K562 (cell line): Measurements from ENCODE around the gene NTN3. TPM values are rescaled to one million over a fixed set of nuclear protein-coding genes. Genes with fewer than 3 reads are reported as not detected.

Experiments used
- ATAC-seq: fragments of 200-7000 bp; cut with Tn5 transposase; 3 replicates; pipeline ENCODE4 v1.9.1; 2020; ENCODE audit warnings: moderate library complexity
- BruUV-seq: library from RNA; stranded (reverse); fragments of 400-500 nt; replicated peaks from 2 replicates; lab custom pipeline; 2021; lab: Mats Ljungman, UMichigan
- CTCF ChIA-PET: fragments of 300-600 bp; formaldehyde crosslinking; extraction: SDS; loops from one replicate; lab custom pipeline; 2021; ENCODE audit warnings: low intra/inter-chr PET ratio; lab: Yijun Ruan, JAX
- POLR2A ChIA-PET: fragments of 300-600, 350-650 bp; sonication (Branson Sonifier 250); formaldehyde crosslinking; extraction: SDS; loops from one replicate; lab custom pipeline; 2021; ENCODE audit warnings: antibody characterized with exemption, inconsistent platforms; lab: Yijun Ruan, JAX
- DNase-seq, 4 experiments: peaks; one replicate each; pipeline versions ENCODE4 v3.0.0 to v3.0.0-alpha.2; 2011 to 2018; ENCODE audit warnings: low spot score in 3 of 4, mixed read lengths in 3 of 4; ENCODE audit errors: extremely low read depth in 1 of 4
- FAIRE-seq: peaks from 2 replicates; lab custom pipeline; 2011; peaks lifted over from hg19 to GRCh38; lab: Jason Lieb, UNC
- H2AFZ ChIP-seq: 2 replicates; pipeline ENCODE4 v1.6.0; 2011; ENCODE audit warnings: low read depth, low read length, control low read depth, inconsistent platforms
- H3K27ac ChIP-seq: fragments of 200-600 bp; 3 replicates; pipeline ENCODE4 v1.8.0; 2011; ENCODE audit warnings: low read depth, mild to moderate bottlenecking, control low read depth, inconsistent platforms, low read length, moderate library complexity, mixed read lengths; ENCODE audit errors: extremely low read depth
- H3K27me3 ChIP-seq, 2 experiments: fragments of 300-600 bp in 1 of 2; 2 replicates in 1 of 2; 3 replicates in 1 of 2; pipeline versions ENCODE4 v1.6.0 to v1.8.0; 2011; ENCODE audit warnings: inconsistent platforms in 2 of 2, low read length in 2 of 2, mild to moderate bottlenecking in 1 of 2, mixed read lengths in 1 of 2, moderate library complexity in 1 of 2; ENCODE audit not compliant: control insufficient read depth in 2 of 2, insufficient read depth in 2 of 2
- H3K36me3 ChIP-seq: fragments of 300-600 bp; 3 replicates; pipeline ENCODE4 v1.8.0; 2011; ENCODE audit warnings: mild to moderate bottlenecking, low read length, inconsistent platforms; ENCODE audit not compliant: control insufficient read depth, insufficient read depth
- H3K4me1 ChIP-seq, 2 experiments: fragments of 200-600 bp in 1 of 2; replicated peaks in 1 of 2; 2 replicates in 1 of 2; 3 replicates in 1 of 2; pipeline versions ENCODE4 v1.5.1 to v1.8.0; 2011; ENCODE audit warnings: inconsistent platforms in 2 of 2, low read length in 2 of 2, mild to moderate bottlenecking in 1 of 2, mixed read lengths in 1 of 2, moderate library complexity in 1 of 2; ENCODE audit not compliant: control insufficient read depth in 2 of 2, insufficient read depth in 2 of 2
- H3K4me2 ChIP-seq: 2 replicates; pipeline ENCODE4 v1.6.1; 2011; ENCODE audit warnings: low read length, control low read depth, inconsistent platforms, mixed read lengths; ENCODE audit not compliant: insufficient read depth
- H3K4me3 ChIP-seq: fragments of 200-600 bp; sonication (generic), shearing (Covaris generic); 2 replicates; pipeline ENCODE4 v1.5.1; 2016; ENCODE audit warnings: control low read depth, inconsistent platforms
- H3K79me2 ChIP-seq: fragments of 200-600 bp; 3 replicates; pipeline ENCODE4 v1.8.0; 2011; ENCODE audit warnings: low read length, inconsistent platforms; ENCODE audit not compliant: control insufficient read depth, insufficient read depth
- H3K9ac ChIP-seq, 2 experiments: 2 replicates each; pipeline versions ENCODE4 v1.6.0 to v1.6.1; 2011; ENCODE audit warnings: low read depth in 2 of 2, low read length in 2 of 2, control low read depth in 1 of 2, inconsistent platforms in 1 of 2, mild to moderate bottlenecking in 1 of 2, mixed read lengths in 1 of 2; ENCODE audit not compliant: insufficient read depth in 1 of 2
- H3K9me1 ChIP-seq: one replicate; pipeline ENCODE4 v1.6.0; 2011; ENCODE audit warnings: inconsistent platforms, mild to moderate bottlenecking, low read length, moderate library complexity; ENCODE audit not compliant: control insufficient read depth, insufficient read depth
- H3K9me3 ChIP-seq: replicated peaks from 2 replicates; pipeline ENCODE4 v1.5.1; 2011; ENCODE audit warnings: low read depth, low read length, inconsistent platforms; ENCODE audit not compliant: control insufficient read depth, insufficient read depth
- H4K20me1 ChIP-seq: replicated peaks from 2 replicates; pipeline ENCODE4 v1.6.1; 2011; ENCODE audit warnings: low read length, inconsistent platforms, mixed read lengths; ENCODE audit not compliant: control insufficient read depth, insufficient read depth
- CBX8 ChIP-seq: fragments of 200-600 bp; sonication (generic); IDR thresholded peaks from 2 replicates; pipeline ENCODE4 v1.6.1; 2012; ENCODE audit warnings: borderline replicate concordance, mixed run types, low read depth, mild to moderate bottlenecking, moderate library complexity, mixed read lengths, low read length, control low read depth, inconsistent platforms; ENCODE audit not compliant: poor library complexity, severe bottlenecking; ENCODE audit errors: extremely low read depth
- FOXK2 ChIP-seq, 2 experiments: fragments of 450-650 bp; IDR thresholded peaks in 1 of 2; conservative IDR thresholded peaks in 1 of 2; 2 replicates each; pipeline ENCODE4 v1.6.1; 2016; ENCODE audit warnings: low read depth in 2 of 2, mild to moderate bottlenecking in 1 of 2
- HMG20A ChIP-seq: fragments of 450-650 bp; formaldehyde crosslinking; conservative IDR thresholded peaks from 2 replicates; pipeline ENCODE4 v1.4.0; 2020; ENCODE audit warnings: mild to moderate bottlenecking, mixed read lengths
- KAT2B ChIP-seq: IDR thresholded peaks from one replicate; pipeline ENCODE4 v1.6.1; 2012; ENCODE audit warnings: low read depth, mild to moderate bottlenecking, control low read depth, inconsistent platforms, low read length, moderate library complexity
- MEF2A ChIP-seq: IDR thresholded peaks from 2 replicates; pipeline ENCODE4 v1.6.1; 2011; ENCODE audit warnings: low read depth, mild to moderate bottlenecking, low read length, moderate library complexity; ENCODE audit not compliant: control insufficient read depth
- NFYB ChIP-seq: IDR thresholded peaks from 2 replicates; pipeline ENCODE4 v1.6.1; 2011; ENCODE audit warnings: mild to moderate bottlenecking, moderate library complexity; ENCODE audit not compliant: insufficient read length; ENCODE audit errors: extremely low read depth
- POLR3A ChIP-seq: IDR thresholded peaks from 2 replicates; pipeline ENCODE4 v1.6.1; 2011; ENCODE audit warnings: borderline replicate concordance, mild to moderate bottlenecking, moderate library complexity; ENCODE audit not compliant: insufficient read length, insufficient read depth; ENCODE audit errors: extremely low read depth
- RBFOX2 ChIP-seq: fragments of 200-400 bp; formaldehyde crosslinking; IDR thresholded peaks from 2 replicates; pipeline ENCODE4 v1.6.1; 2017; ENCODE audit warnings: low read depth, mild to moderate bottlenecking, low read length, moderate library complexity
- XRCC4 ChIP-seq: IDR thresholded peaks from one replicate; pipeline ENCODE4 v1.6.1; 2011; ENCODE audit not compliant: insufficient read depth, insufficient read length; ENCODE audit errors: extremely low read depth
- ZFP30 ChIP-seq: fragments of 250-450 bp; sonication (Bioruptor Pico); IDR thresholded peaks from 2 replicates; pipeline ENCODE4 v1.8.0; 2022; ENCODE audit warnings: moderate library complexity, mild to moderate bottlenecking, inconsistent platforms, borderline replicate concordance
- ZNF717 ChIP-seq: fragments of 250-450 bp; sonication (Bioruptor Pico); IDR thresholded peaks from 2 replicates; pipeline ENCODE4 v1.5.0; 2021
- whole genome bisulfite sequencing: fragments of 100-300 bp; shearing (Covaris generic); methylation state at CpG from one replicate; pipeline ENCODE4 v1.1.6; 2016; ENCODE audit warnings: low coverage, mixed read lengths; ENCODE audit not compliant: insufficient coverage; ENCODE audit errors: missing lambda C conversion rate; 5-methylcytosine and 5-hydroxymethylcytosine counted together
- in situ Hi-C: fragments of 300-500 bp; cut with MboI; formaldehyde crosslinking; loops from 4 replicates; pipeline ENCODE4 v1.15.0; 2018; ENCODE audit warnings: inconsistent platforms, mixed read lengths
- intact Hi-C: fragments of 100-400 bp; cut with micrococcal nuclease; formaldehyde crosslinking; loops from 2 replicates; pipeline ENCODE4 v1.14.2; 2022
- polyA plus RNA-seq, 8 experiments: library from polyadenylated mRNA; depleted of rRNA in 4 of 8; stranded (reverse) in 5 of 8; unstranded in 3 of 8; fragments of >200 nt; fragmentation: Nextera tagmentation in 2 of 8; fragmentation: Illumina TruSeq in 1 of 8; extraction: Ambion mirVana in 2 of 8; extraction: Trizol in 1 of 8; gene quantifications; 2 replicates each; pipeline versions ENCODE4 v1.2.1 to v1.2.3, GENCODE V29; 2011 to 2014; ENCODE audit warnings: inconsistent platforms in 1 of 8, missing spikeins in 1 of 8
- total RNA-seq, 7 experiments: library from RNA; depleted of rRNA in 6 of 7; stranded (reverse); fragments of >200 nt in 6 of 7; fragmentation: Illumina TruSeq in 2 of 7; extraction: Trizol in 2 of 7; gene quantifications; 2 replicates each; pipeline versions ENCODE4 v1.2.1 to v1.2.3, GENCODE V29; 2011 to 2021; ENCODE audit warnings: low replicate concordance in 1 of 7

Gene NTN3
- total and polyA plus RNA-seq, 9 of the 15 experiments (the other 6 are each of a cell fraction or from before 2014, with no cell fraction given) = not detected

- TF ChIP-seq CBX8 (no peak), NFYB (no peak), MEF2A (no peak), POLR3A (no peak), ZNF717 (CRISPR knock-in tag) (no peak), XRCC4 (no peak), KAT2B (no peak)
Observed at GRCh38 chr16:2476345-2476720, 5.2 kb downstream of the NTN3 start (continued).

- Histone ChIP-seq H3K9me3 (no peaks in the 10 kb centered on the region), H3K9me1 (no peaks in the 10 kb centered on the region), H3K4me2 (peak overlapping the region; percentile 16; the same call in 1 of the 2 replicates), H4K20me1 (peaks cover 3% of the 10 kb centered on the region; the same call in 1 of the 2 replicates), H3K9ac (no peak overlapping the region), H3K36me3 (peaks cover 18% of the 10 kb centered on the region; the same call in 1 of the 3 replicates), H3K27me3 (no peaks in the 10 kb centered on the region), H3K79me2 (peaks cover 74% of the 10 kb centered on the region), H2AFZ (no peak overlapping the region), H3K4me3 (no peak overlapping the region; the same call in 1 of the 2 replicates), H3K27ac (no peak overlapping the region), H3K4me1 (peaks cover 53 to 95% of the 10 kb centered on the region in 2 experiments)
- WGBS = 39% methylated on average over 3 of the region's 3 CpGs
- in situ Hi-C loops (no loop called here), intact Hi-C loops (no loop called here)
- POLR2A ChIA-PET = no interaction called here
- ATAC-seq = no peak
- FAIRE-seq = no peak
- CTCF ChIA-PET = no interaction called here
- TF ChIP-seq ZFP30 (CRISPR knock-in tag) = no peak
- no peak for TF ChIP-seq HMG20A (CRISPR knock-in tag)
- no peak for TF ChIP-seq FOXK2 (conservative IDR thresholded peaks at IDR 0.05 in 1 of 2, IDR thresholded peaks at IDR 0.05 in 1 of 2; ENCODE audit: low read depth in 2 of 2)
- no peak for TF ChIP-seq RBFOX2
- no peak for DNase-seq
- BruUV-seq = TSS peak; percentile 46
Observed at GRCh38 chr16:2476741-2477140, 5.6 kb downstream of the NTN3 start.
